ENCODE results near the gene ADAMTSL3. TPM values are rescaled to one million over a fixed set of nuclear protein-coding genes. Genes with fewer than 3 reads are reported as not detected.

The ADAMTSL3 gene
- total RNA-seq, 4 donors from 2014 or later, result 2.0 to 11.3 (median 3.8) TPM

GRCh38 chr15:83947156-83947555 lies 293.2 kb downstream of the ADAMTSL3 start:
- H3K36me3 ChIP-seq, result no peaks in the 10 kb centered on the region
- no peaks in the 10 kb centered on the region for H3K9me3 ChIP-seq
- no peak for TF ChIP-seq POLR2AphosphoS5 (IDR thresholded peaks at IDR 0.05)
- TF ChIP-seq POLR2A (IDR thresholded peaks at IDR 0.05), result no peak
- TF ChIP-seq, protein P1, sequence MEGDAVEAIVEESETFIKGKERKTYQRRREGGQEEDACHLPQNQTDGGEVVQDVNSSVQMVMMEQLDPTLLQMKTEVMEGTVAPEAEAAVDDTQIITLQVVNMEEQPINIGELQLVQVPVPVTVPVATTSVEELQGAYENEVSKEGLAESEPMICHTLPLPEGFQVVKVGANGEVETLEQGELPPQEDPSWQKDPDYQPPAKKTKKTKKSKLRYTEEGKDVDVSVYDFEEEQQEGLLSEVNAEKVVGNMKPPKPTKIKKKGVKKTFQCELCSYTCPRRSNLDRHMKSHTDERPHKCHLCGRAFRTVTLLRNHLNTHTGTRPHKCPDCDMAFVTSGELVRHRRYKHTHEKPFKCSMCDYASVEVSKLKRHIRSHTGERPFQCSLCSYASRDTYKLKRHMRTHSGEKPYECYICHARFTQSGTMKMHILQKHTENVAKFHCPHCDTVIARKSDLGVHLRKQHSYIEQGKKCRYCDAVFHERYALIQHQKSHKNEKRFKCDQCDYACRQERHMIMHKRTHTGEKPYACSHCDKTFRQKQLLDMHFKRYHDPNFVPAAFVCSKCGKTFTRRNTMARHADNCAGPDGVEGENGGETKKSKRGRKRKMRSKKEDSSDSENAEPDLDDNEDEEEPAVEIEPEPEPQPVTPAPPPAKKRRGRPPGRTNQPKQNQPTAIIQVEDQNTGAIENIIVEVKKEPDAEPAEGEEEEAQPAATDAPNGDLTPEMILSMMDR (IDR thresholded peaks at IDR 0.05), result no peak
- TF ChIP-seq EP300 (IDR thresholded peaks at IDR 0.05), result no peak
- no peaks in the 10 kb centered on the region for H3K27me3 ChIP-seq
- H3K4me1 ChIP-seq, result no peaks in the 10 kb centered on the region
- 46% methylated on average over 4 of the region's 4 CpGs for WGBS
- no peak for DNase-seq (ENCODE audit: low spot score in 2 of 2)
- H3K27ac ChIP-seq, result no peak overlapping the region
- no peak overlapping the region for H3K4me3 ChIP-seq

GRCh38 chr15:83954506-83954905 lies 300.6 kb downstream of the ADAMTSL3 start:
- Histone ChIP-seq H3K36me3 (no peaks in the 10 kb centered on the region), H3K27ac (no peak overlapping the region), H3K9me3 (no peaks in the 10 kb centered on the region), H3K4me3 (no peak overlapping the region), H3K27me3 (no peaks in the 10 kb centered on the region), H3K4me1 (no peaks in the 10 kb centered on the region)
- no peak for TF ChIP-seq POLR2AphosphoS5 (IDR thresholded peaks at IDR 0.05)
- no peak for TF ChIP-seq EP300 (IDR thresholded peaks at IDR 0.05)
- TF ChIP-seq, protein P1 (IDR thresholded peaks at IDR 0.05), result no peak
- TF ChIP-seq POLR2A (IDR thresholded peaks at IDR 0.05), result no peak
- DNase-seq (ENCODE audit: low spot score in 2 of 2), result no peak

DNA sequence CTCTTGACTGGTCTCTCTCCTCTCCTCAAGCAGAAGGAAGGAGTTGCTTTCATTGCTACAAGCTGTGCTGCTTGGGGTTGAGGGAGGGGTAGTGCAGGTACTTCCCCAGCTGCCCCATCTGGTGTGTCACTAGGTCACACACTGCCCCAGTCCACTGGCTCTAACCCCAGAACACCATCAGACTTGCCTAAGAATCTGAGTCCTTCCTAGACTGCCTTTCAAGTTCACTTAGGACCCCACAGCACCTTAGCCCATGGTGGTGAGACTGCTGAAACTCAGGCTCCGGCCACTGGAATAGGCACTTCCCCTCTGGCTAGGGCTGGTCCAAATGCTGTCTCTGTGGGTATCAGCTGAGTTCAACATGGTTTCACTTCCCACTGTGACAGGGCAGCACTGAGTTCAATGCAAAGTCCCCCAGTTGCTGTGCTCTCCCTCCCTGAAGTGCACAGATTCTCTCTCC lies 301.9 kb downstream of the ADAMTSL3 start:
- Histone ChIP-seq H3K4me1 (no peaks in the 10 kb centered on the region), H3K27ac (no peak overlapping the region), H3K4me3 (no peak overlapping the region), H3K9me3 (no peaks in the 10 kb centered on the region), H3K27me3 (no peaks in the 10 kb centered on the region), H3K36me3 (no peaks in the 10 kb centered on the region)
- no peak for DNase-seq (ENCODE audit: low spot score in 2 of 2)
- TF ChIP-seq, protein P1 (IDR thresholded peaks at IDR 0.05), result no peak
- no peak for TF ChIP-seq EP300 (IDR thresholded peaks at IDR 0.05)
- TF ChIP-seq POLR2AphosphoS5 (IDR thresholded peaks at IDR 0.05), result no peak
- TF ChIP-seq POLR2A (IDR thresholded peaks at IDR 0.05), result no peak
- WGBS, result 80% methylated on average over 1 of the region's 1 CpG

DNA sequence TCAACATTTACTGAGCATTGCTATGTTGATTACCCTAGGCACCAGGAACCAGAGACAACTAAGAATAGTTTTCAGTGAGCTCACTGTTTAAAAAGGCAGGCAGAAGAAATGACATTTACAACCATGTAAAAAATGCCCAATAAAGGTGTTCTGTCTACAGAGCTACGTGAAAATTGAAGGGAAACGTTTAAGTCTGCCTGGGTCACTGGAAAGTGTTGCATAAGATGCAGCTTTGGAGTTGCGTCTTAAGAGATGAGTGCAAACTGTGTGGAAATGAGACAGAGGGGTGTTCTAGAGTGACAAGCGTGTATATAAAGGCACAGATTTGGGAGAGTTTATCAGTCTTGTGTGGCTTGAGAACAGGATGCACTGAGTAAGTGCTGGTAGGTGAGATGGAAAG lies 303.0 kb downstream of the ADAMTSL3 start:
- Histone ChIP-seq H3K4me3 (no peak overlapping the region), H3K27me3 (no peaks in the 10 kb centered on the region), H3K4me1 (no peaks in the 10 kb centered on the region), H3K36me3 (no peaks in the 10 kb centered on the region), H3K27ac (no peak overlapping the region), H3K9me3 (no peaks in the 10 kb centered on the region)
- no peak for DNase-seq (ENCODE audit: low spot score in 2 of 2)
- TF ChIP-seq, protein P1 (IDR thresholded peaks at IDR 0.05), result no peak
- no peak for TF ChIP-seq POLR2AphosphoS5 (IDR thresholded peaks at IDR 0.05)
- WGBS, result 90% methylated on average over 4 of the region's 4 CpGs

GRCh38 chr15:83959477-83959876 lies 305.6 kb downstream of the ADAMTSL3 start:
- TF ChIP-seq POLR2AphosphoS5 (IDR thresholded peaks at IDR 0.05) (no peak), POLR2A (IDR thresholded peaks at IDR 0.05) (no peak)
- TF ChIP-seq, protein P1 (IDR thresholded peaks at IDR 0.05), result no peak
- 80% methylated on average over 2 of the region's 2 CpGs for WGBS

More at GRCh38 chr15:83959477-83959876, 305.6 kb downstream of the ADAMTSL3 start:
- H3K9me3 ChIP-seq, result no peaks in the 10 kb centered on the region
- no peaks in the 10 kb centered on the region for H3K27me3 ChIP-seq
- no peaks in the 10 kb centered on the region for H3K4me1 ChIP-seq
- DNase-seq (ENCODE audit: low spot score in 2 of 2), result no peak
- H3K27ac ChIP-seq, result no peak overlapping the region
- H3K4me3 ChIP-seq, result no peak overlapping the region
- no peaks in the 10 kb centered on the region for H3K36me3 ChIP-seq

Data from suprapubic skin (tissue), 4 donors.